ENCODE measurements around the gene HAGHL.

The HAGHL gene

GRCh38 chr16:704047-704446 lies 22.9 kb upstream of the HAGHL start:
- H3K36me3 ChIP-seq (ENCODE audit: insufficient read depth, low read length) = no peaks in the 10 kb centered on the region
- peaks cover 3% of the 10 kb centered on the region for H3K4me1 ChIP-seq (ENCODE audit: control insufficient read depth, insufficient read depth, low read length)
- H3K9me3 ChIP-seq (replicated peaks; ENCODE audit: low read length) = no peaks in the 10 kb centered on the region
- no peak overlapping the region for H3K9ac ChIP-seq (ENCODE audit: low read depth, low read length)
- peaks cover 78% of the 10 kb centered on the region for H3K27me3 ChIP-seq (ENCODE audit: control insufficient read depth, insufficient read depth, low read length)
- H3K4me2 ChIP-seq (ENCODE audit: low read length) = no peak overlapping the region
- H3K4me3 ChIP-seq (ENCODE audit: low read length) = no peak overlapping the region

- H3K4me3 ChIP-seq (ENCODE audit: low read length) = no peak overlapping the region
- no peaks in the 10 kb centered on the region for H3K9me3 ChIP-seq (replicated peaks; ENCODE audit: low read length)
- H3K9ac ChIP-seq (ENCODE audit: low read depth, low read length) = no peak overlapping the region
- peaks cover 5% of the 10 kb centered on the region for H3K4me1 ChIP-seq (ENCODE audit: control insufficient read depth, insufficient read depth, low read length)
- no peaks in the 10 kb centered on the region for H3K36me3 ChIP-seq (ENCODE audit: insufficient read depth, low read length)
- H3K4me2 ChIP-seq (ENCODE audit: low read length) = no peak overlapping the region
- H3K27me3 ChIP-seq (ENCODE audit: control insufficient read depth, insufficient read depth, low read length) = peaks cover 80% of the 10 kb centered on the region
These were observed 22.1 kb upstream of the HAGHL start for GRCh38 chr16:704552-705380.

GRCh38 chr16:705431-706188 lies 21.3 kb upstream of the HAGHL start, which contains the start of gene FBXL16:
TSS of gene FBXL16 (minus strand) at chr16:705801. CDS start at chr16:697405, 8,396 bp downstream.
- H3K9me3 ChIP-seq (replicated peaks; ENCODE audit: low read length) = no peaks in the 10 kb centered on the region
- H3K4me3 ChIP-seq (ENCODE audit: low read length) = peak within 1 kb of the TSS; percentile 24
- H3K27me3 ChIP-seq (ENCODE audit: control insufficient read depth, insufficient read depth, low read length) = peaks cover 81% of the 10 kb centered on the region
- H3K4me1 ChIP-seq (ENCODE audit: control insufficient read depth, insufficient read depth, low read length) = peaks cover 13% of the 10 kb centered on the region
- H3K4me2 ChIP-seq (ENCODE audit: low read length) = peak within 1 kb of the TSS; percentile 52
- H3K36me3 ChIP-seq (ENCODE audit: insufficient read depth, low read length) = no peaks in the 10 kb centered on the region
- H3K9ac ChIP-seq (ENCODE audit: low read depth, low read length) = no peak within 1 kb of the TSS

- Histone ChIP-seq H3K4me1 (ENCODE audit: control insufficient read depth, insufficient read depth, low read length) (peaks cover 11% of the 10 kb centered on the region), H3K9ac (ENCODE audit: low read depth, low read length) (no peak overlapping the region), H3K36me3 (ENCODE audit: insufficient read depth, low read length) (no peaks in the 10 kb centered on the region), H3K4me3 (ENCODE audit: low read length) (no peak overlapping the region), H3K9me3 (replicated peaks; ENCODE audit: low read length) (no peaks in the 10 kb centered on the region), H3K27me3 (ENCODE audit: control insufficient read depth, insufficient read depth, low read length) (peaks cover 78% of the 10 kb centered on the region), H3K4me2 (ENCODE audit: low read length) (no peak overlapping the region)
These were observed 20.5 kb upstream of the HAGHL start for GRCh38 chr16:706189-707061.

- H3K36me3 ChIP-seq (ENCODE audit: insufficient read depth, low read length) = no peaks in the 10 kb centered on the region
- H3K9ac ChIP-seq (ENCODE audit: low read depth, low read length) = no peak overlapping the region
- no peaks in the 10 kb centered on the region for H3K9me3 ChIP-seq (replicated peaks; ENCODE audit: low read length)
- no peak overlapping the region for H3K4me2 ChIP-seq (ENCODE audit: low read length)
- H3K4me3 ChIP-seq (ENCODE audit: low read length) = no peak overlapping the region
- H3K4me1 ChIP-seq (ENCODE audit: control insufficient read depth, insufficient read depth, low read length) = peaks cover 13% of the 10 kb centered on the region
- peaks cover 71% of the 10 kb centered on the region for H3K27me3 ChIP-seq (ENCODE audit: control insufficient read depth, insufficient read depth, low read length)
These were observed 19.8 kb upstream of the HAGHL start for GRCh38 chr16:707062-707538.

- Histone ChIP-seq H3K4me1 (ENCODE audit: control insufficient read depth, insufficient read depth, low read length) (peaks cover 17% of the 10 kb centered on the region), H3K9me3 (replicated peaks; ENCODE audit: low read length) (no peaks in the 10 kb centered on the region), H3K9ac (ENCODE audit: low read depth, low read length) (no peak overlapping the region), H3K36me3 (ENCODE audit: insufficient read depth, low read length) (no peaks in the 10 kb centered on the region), H3K4me2 (ENCODE audit: low read length) (no peak overlapping the region), H3K4me3 (ENCODE audit: low read length) (no peak overlapping the region), H3K27me3 (ENCODE audit: control insufficient read depth, insufficient read depth, low read length) (peaks cover 62% of the 10 kb centered on the region)
These were observed 18.9 kb upstream of the HAGHL start for GRCh38 chr16:708019-708418.

- peaks cover 17% of the 10 kb centered on the region for H3K4me1 ChIP-seq (ENCODE audit: control insufficient read depth, insufficient read depth, low read length)
- peaks cover 53% of the 10 kb centered on the region for H3K27me3 ChIP-seq (ENCODE audit: control insufficient read depth, insufficient read depth, low read length)
- H3K36me3 ChIP-seq (ENCODE audit: insufficient read depth, low read length) = no peaks in the 10 kb centered on the region
- no peak overlapping the region for H3K4me3 ChIP-seq (ENCODE audit: low read length)
- no peaks in the 10 kb centered on the region for H3K9me3 ChIP-seq (replicated peaks; ENCODE audit: low read length)
- no peak overlapping the region for H3K9ac ChIP-seq (ENCODE audit: low read depth, low read length)
- H3K4me2 ChIP-seq (ENCODE audit: low read length) = no peak overlapping the region
These were observed 17.9 kb upstream of the HAGHL start for GRCh38 chr16:708959-709358.

- no peaks in the 10 kb centered on the region for H3K9me3 ChIP-seq (replicated peaks; ENCODE audit: low read length)
- H3K4me3 ChIP-seq (ENCODE audit: low read length) = no peak overlapping the region
- peak overlapping the region; percentile 40 for H3K4me2 ChIP-seq (ENCODE audit: low read length)
- peaks cover 21% of the 10 kb centered on the region for H3K4me1 ChIP-seq (ENCODE audit: control insufficient read depth, insufficient read depth, low read length)
- peaks cover 45% of the 10 kb centered on the region for H3K27me3 ChIP-seq (ENCODE audit: control insufficient read depth, insufficient read depth, low read length)
- no peaks in the 10 kb centered on the region for H3K36me3 ChIP-seq (ENCODE audit: insufficient read depth, low read length)
- no peak overlapping the region for H3K9ac ChIP-seq (ENCODE audit: low read depth, low read length)
These were observed 17.1 kb upstream of the HAGHL start for GRCh38 chr16:709566-710499.

GRCh38 chr16:710500-711075 lies 16.3 kb upstream of the HAGHL start:
- H3K36me3 ChIP-seq (ENCODE audit: insufficient read depth, low read length) = no peaks in the 10 kb centered on the region
- H3K9me3 ChIP-seq (replicated peaks; ENCODE audit: low read length) = no peaks in the 10 kb centered on the region
- peaks cover 45% of the 10 kb centered on the region for H3K27me3 ChIP-seq (ENCODE audit: control insufficient read depth, insufficient read depth, low read length)
- H3K4me1 ChIP-seq (ENCODE audit: control insufficient read depth, insufficient read depth, low read length) = peaks cover 25% of the 10 kb centered on the region
- H3K9ac ChIP-seq (ENCODE audit: low read depth, low read length) = no peak overlapping the region
- H3K4me3 ChIP-seq (ENCODE audit: low read length) = no peak overlapping the region
- no peak overlapping the region for H3K4me2 ChIP-seq (ENCODE audit: low read length)

- no peaks in the 10 kb centered on the region for H3K36me3 ChIP-seq (ENCODE audit: insufficient read depth, low read length)
- no peaks in the 10 kb centered on the region for H3K9me3 ChIP-seq (replicated peaks; ENCODE audit: low read length)
- H3K4me1 ChIP-seq (ENCODE audit: control insufficient read depth, insufficient read depth, low read length) = peaks cover 30% of the 10 kb centered on the region
- no peak overlapping the region for H3K9ac ChIP-seq (ENCODE audit: low read depth, low read length)
- peaks cover 43% of the 10 kb centered on the region for H3K27me3 ChIP-seq (ENCODE audit: control insufficient read depth, insufficient read depth, low read length)
- H3K4me2 ChIP-seq (ENCODE audit: low read length) = no peak overlapping the region
- no peak overlapping the region for H3K4me3 ChIP-seq (ENCODE audit: low read length)
These were observed 15.8 kb upstream of the HAGHL start for GRCh38 chr16:711084-711483.
